ENCODE data around the gene HAUS3. TPM values are rescaled to one million over a fixed set of nuclear protein-coding genes. Genes with fewer than 3 reads are reported as not detected.

Gene HAUS3
- total RNA-seq, 1 experiment from 2014 or later: 18.0 TPM

GRCh38 chr4:2182994-2183393 lies 58.9 kb downstream of the HAUS3 start:
- Histone ChIP-seq H3K27me3 (ENCODE audit: insufficient read depth, low read length) (no peaks in the 10 kb centered on the region), H2BK5ac (ENCODE audit: insufficient read length, low read length) (no peak overlapping the region), H4K20me1 (ENCODE audit: control insufficient read depth, insufficient read depth, insufficient read length) (no peaks in the 10 kb centered on the region), H2BK15ac (ENCODE audit: low read depth, low read length) (no peak overlapping the region), H3K14ac (ENCODE audit: insufficient read depth, low read length) (no peak overlapping the region), H2BK12ac (ENCODE audit: insufficient read length, low read depth, low read length) (no peak overlapping the region), H3K4me1 (ENCODE audit: insufficient read depth, low read length) (no peaks in the 10 kb centered on the region), H4K91ac (ENCODE audit: insufficient read length, low read depth, low read length) (no peak overlapping the region), H3K4me2 (ENCODE audit: insufficient read depth, insufficient read length, low read length) (no peak overlapping the region), H3K27ac (ENCODE audit: insufficient read length, low read depth, low read length) (no peak overlapping the region), H3K18ac (ENCODE audit: insufficient read length, low read depth, low read length) (no peak overlapping the region), H3K56ac (ENCODE audit: insufficient read length, low read depth, low read length) (no peak overlapping the region), H3K23ac (ENCODE audit: insufficient read length, low read depth, low read length) (no peak overlapping the region), H3T11ph (ENCODE audit: low read length) (no peak overlapping the region), H3K9me3 (ENCODE audit: control insufficient read depth, low read depth, low read length) (no peaks in the 10 kb centered on the region), H2BK120ac (ENCODE audit: low read depth, low read length, poor library complexity, severe bottlenecking) (no peak overlapping the region), H3K23me2 (ENCODE audit: insufficient read length, low read depth, low read length, poor library complexity, severe bottlenecking) (no peaks in the 10 kb centered on the region), H4K5ac (ENCODE audit: insufficient read length, low read depth, low read length) (no peak overlapping the region), H2AFZ (ENCODE audit: low read length) (no peak overlapping the region), H4K8ac (replicated peaks; ENCODE audit: insufficient read length, low read depth, low read length) (no peak overlapping the region), H3K79me2 (ENCODE audit: insufficient read depth, low read length) (no peaks in the 10 kb centered on the region), H3K4ac (ENCODE audit: low read depth, low read length) (no peak overlapping the region), H2AK5ac (ENCODE audit: insufficient read length, low read length) (no peak overlapping the region), H3K9ac (ENCODE audit: extremely low read depth, insufficient read length, low read length) (no peak overlapping the region), H3K79me1 (ENCODE audit: insufficient read depth, low read depth, low read length, poor library complexity, severe bottlenecking) (no peaks in the 10 kb centered on the region), H2BK20ac (ENCODE audit: low read depth, low read length, poor library complexity, severe bottlenecking) (no peak overlapping the region)
- Mint-ChIP-seq H3K27ac (no peak overlapping the region), H3K4me3 (no peak overlapping the region), H3K36me3 (ENCODE audit: insufficient read depth in 1 of 3, low read depth in 3 of 3) (peaks cover 2 to 8% (median 3%) of the 10 kb centered on the region in 3 experiments), H3K4me1 (no peaks in the 10 kb centered on the region), H3K27me3 (ENCODE audit: low read depth) (no peaks in the 10 kb centered on the region; the same call in none of the 2 replicates), H3K9me3 (peaks cover 8 to 11% of the 10 kb centered on the region in 2 experiments)
- no CpG with 5 or more reads among the region's 3 CpGs for WGBS (ENCODE audit: extremely low coverage, insufficient read length, low lambda C conversion rate)
- DNase-seq: no peak
- TF ChIP-seq CTCF (conservative IDR thresholded peaks at IDR 0.05): no peak
